Measurements from ENCODE around the gene KCTD19.

Gene KCTD19

GRCh38 chr16:67247192-67248072 lies 79.1 kb downstream of the KCTD19 start, which contains the start of gene FHOD1:
Gene FHOD1, minus strand, starts transcription at chr16:67247481. Its CDS starts 71 bp downstream, at chr16:67247410.
- peak; percentile 85 for DNase-seq (ENCODE audit: low read depth)
- in situ Hi-C loops (cut with HindIII; ENCODE audit: low sequenced_read_pairs): no loop called here
- no peak for TF ChIP-seq CTCF (IDR thresholded peaks at IDR 0.05; ENCODE audit: low read depth, low read length, missing control alignments)
- peak within 1 kb of the TSS; percentile 91 for H3K4me3 ChIP-seq (ENCODE audit: low read depth, low read length)

GRCh38 chr16:67246756-67247191 lies 79.8 kb downstream of the KCTD19 start:
- no peak for DNase-seq (ENCODE audit: low read depth)
- peak overlapping the region; percentile 91 for H3K4me3 ChIP-seq (ENCODE audit: low read depth, low read length)
- TF ChIP-seq CTCF (IDR thresholded peaks at IDR 0.05; ENCODE audit: low read depth, low read length, missing control alignments): no peak
- in situ Hi-C loops (cut with HindIII; ENCODE audit: low sequenced_read_pairs): no loop called here

- peak overlapping the region; percentile 91 for H3K4me3 ChIP-seq (ENCODE audit: low read depth, low read length)
- in situ Hi-C loops (cut with HindIII; ENCODE audit: low sequenced_read_pairs): no loop called here
- TF ChIP-seq CTCF (IDR thresholded peaks at IDR 0.05; ENCODE audit: low read depth, low read length, missing control alignments): peak; percentile 57
- peak; percentile 70 for DNase-seq (ENCODE audit: low read depth)
These were observed 80.3 kb downstream of the KCTD19 start for GRCh38 chr16:67246081-67246755.

- in situ Hi-C loops (cut with HindIII; ENCODE audit: low sequenced_read_pairs): no loop called here
- peak overlapping the region; percentile 91 for H3K4me3 ChIP-seq (ENCODE audit: low read depth, low read length)
- TF ChIP-seq CTCF (IDR thresholded peaks at IDR 0.05; ENCODE audit: low read depth, low read length, missing control alignments): no peak
- DNase-seq (ENCODE audit: low read depth): no peak
These were observed 80.9 kb downstream of the KCTD19 start for GRCh38 chr16:67245674-67246080.

- no peak for TF ChIP-seq CTCF (IDR thresholded peaks at IDR 0.05; ENCODE audit: low read depth, low read length, missing control alignments)
- no peak for DNase-seq (ENCODE audit: low read depth)
- H3K4me3 ChIP-seq (ENCODE audit: low read depth, low read length): peak overlapping the region; percentile 91
- in situ Hi-C loops (cut with HindIII; ENCODE audit: low sequenced_read_pairs): no loop called here
These were observed 81.4 kb downstream of the KCTD19 start for GRCh38 chr16:67245186-67245585.

- in situ Hi-C loops (cut with HindIII; ENCODE audit: low sequenced_read_pairs): no loop called here
- H3K4me3 ChIP-seq (ENCODE audit: low read depth, low read length): peak overlapping the region; percentile 91
- no peak for TF ChIP-seq CTCF (IDR thresholded peaks at IDR 0.05; ENCODE audit: low read depth, low read length, missing control alignments)
- DNase-seq (ENCODE audit: low read depth): peak; percentile 53
These were observed 82.0 kb downstream of the KCTD19 start for GRCh38 chr16:67244387-67245185.
